AG04450 (cell line): Measurements from ENCODE around the gene TINAGL1. TPM values are rescaled to one million over a fixed set of nuclear protein-coding genes. Genes with fewer than 3 reads are reported as not detected.

Experiments
- CTCF ChIA-PET: fragments of 300-600, 350-600 bp; formaldehyde crosslinking; extraction: SDS; loops from one replicate; lab custom pipeline; 2022; ENCODE audit warnings: antibody characterized with exemption, inconsistent platforms; lab: Charles Lee
- POLR2A ChIA-PET: fragments of 350-600 bp; formaldehyde crosslinking; extraction: SDS; loops from one replicate; lab custom pipeline; 2021; ENCODE audit warnings: antibody characterized with exemption, inconsistent platforms; lab: Yijun Ruan, JAX
- DNase-seq: peaks from one replicate; pipeline ENCODE4 v3.0.0-alpha.2; 2011; ENCODE audit warnings: low read depth, low spot score
- H3K27ac ChIP-seq: one replicate; pipeline ENCODE4 v1.5.1; 2012; ENCODE audit warnings: low read depth, low read length, control low read depth
- H3K27me3 ChIP-seq: one replicate; pipeline ENCODE4 v1.6.0; 2012; ENCODE audit warnings: low read length; ENCODE audit not compliant: control insufficient read depth, insufficient read depth
- H3K4me3 ChIP-seq: 2 replicates; pipeline ENCODE4 v1.5.1; 2011; ENCODE audit warnings: mild to moderate bottlenecking, low read depth, low read length, control low read depth
- H3K9me3 ChIP-seq: 2 replicates; pipeline ENCODE4 v1.5.1; 2012; ENCODE audit warnings: low read length; ENCODE audit not compliant: control insufficient read depth, insufficient read depth
- polyA plus RNA-seq: library from polyadenylated mRNA; depleted of rRNA; stranded (reverse); fragments of >200 nt; gene quantifications from 2 replicates; pipeline ENCODE4 v1.2.3, GENCODE V29; 2011
- TF ChIP-seq, protein P1 (sequence below): IDR thresholded peaks from 2 replicates; pipeline ENCODE4 v1.5.1; 2011; ENCODE audit warnings: low read depth, low read length, control low read depth, inconsistent platforms

TINAGL1 gene
- polyA plus RNA-seq, 1 experiment, result 0.36 TPM

DNA sequence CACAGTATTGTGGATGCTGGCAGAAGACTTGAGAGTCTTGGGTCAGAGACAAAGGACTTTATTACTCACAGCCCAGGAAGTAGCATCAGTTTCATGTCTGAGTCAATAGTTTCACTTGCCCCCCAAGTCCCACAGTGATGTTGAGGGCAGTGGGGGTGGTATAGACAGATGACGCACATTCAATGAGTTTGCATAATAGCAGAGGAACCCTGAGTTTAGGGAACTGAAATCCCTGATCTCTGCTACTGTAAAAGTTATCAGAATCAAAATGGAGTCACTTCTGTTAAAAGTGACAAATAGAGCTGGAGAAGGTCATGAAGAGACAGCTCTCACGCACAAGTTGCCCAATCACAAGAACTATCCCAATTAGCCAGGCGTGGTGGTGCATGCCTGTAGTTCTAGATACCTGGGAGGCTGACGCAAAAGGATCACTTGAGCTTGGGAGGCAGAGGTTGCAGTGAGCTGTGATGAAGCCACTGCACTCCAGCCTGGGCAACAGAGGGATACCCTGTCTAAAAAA, 29.7 kb downstream of the TINAGL1 start:
- peak; percentile 24 for DNase-seq
- Histone ChIP-seq H3K4me3 (no peak overlapping the region), H3K9me3 (no peaks in the 10 kb centered on the region), H3K27ac (no peak overlapping the region), H3K27me3 (no peaks in the 10 kb centered on the region)
- POLR2A ChIA-PET, result no interaction called here
- TF ChIP-seq, protein P1, sequence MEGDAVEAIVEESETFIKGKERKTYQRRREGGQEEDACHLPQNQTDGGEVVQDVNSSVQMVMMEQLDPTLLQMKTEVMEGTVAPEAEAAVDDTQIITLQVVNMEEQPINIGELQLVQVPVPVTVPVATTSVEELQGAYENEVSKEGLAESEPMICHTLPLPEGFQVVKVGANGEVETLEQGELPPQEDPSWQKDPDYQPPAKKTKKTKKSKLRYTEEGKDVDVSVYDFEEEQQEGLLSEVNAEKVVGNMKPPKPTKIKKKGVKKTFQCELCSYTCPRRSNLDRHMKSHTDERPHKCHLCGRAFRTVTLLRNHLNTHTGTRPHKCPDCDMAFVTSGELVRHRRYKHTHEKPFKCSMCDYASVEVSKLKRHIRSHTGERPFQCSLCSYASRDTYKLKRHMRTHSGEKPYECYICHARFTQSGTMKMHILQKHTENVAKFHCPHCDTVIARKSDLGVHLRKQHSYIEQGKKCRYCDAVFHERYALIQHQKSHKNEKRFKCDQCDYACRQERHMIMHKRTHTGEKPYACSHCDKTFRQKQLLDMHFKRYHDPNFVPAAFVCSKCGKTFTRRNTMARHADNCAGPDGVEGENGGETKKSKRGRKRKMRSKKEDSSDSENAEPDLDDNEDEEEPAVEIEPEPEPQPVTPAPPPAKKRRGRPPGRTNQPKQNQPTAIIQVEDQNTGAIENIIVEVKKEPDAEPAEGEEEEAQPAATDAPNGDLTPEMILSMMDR, result no peak
- CTCF ChIA-PET, result interaction anchor here (0.9 kb wide), 1 partner anchor 15 kb away, joined by 3 read pairs; no protein-coding TSS in a partner anchor

DNA sequence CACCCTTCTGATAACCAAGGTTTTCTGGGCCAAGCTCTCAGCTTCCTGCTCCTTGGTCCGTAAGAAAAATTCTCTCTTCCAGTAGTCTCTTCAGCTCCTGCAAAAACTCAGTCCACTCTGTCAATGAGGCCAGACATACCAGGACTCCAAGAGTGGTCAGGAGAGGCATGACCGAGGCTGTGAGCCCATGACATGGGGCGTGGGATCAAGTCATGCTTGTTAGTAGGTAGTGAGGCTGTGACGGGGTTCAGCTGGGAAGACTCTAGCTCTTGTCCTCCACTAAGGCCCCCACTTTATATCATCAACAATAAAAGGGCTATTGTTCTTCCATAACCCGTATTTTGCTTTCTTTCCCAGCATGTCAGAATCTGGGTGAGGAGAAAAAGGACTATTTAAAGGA, 31.0 kb downstream of the TINAGL1 start:
- TF ChIP-seq, protein P1, result no peak
- no peaks in the 10 kb centered on the region for H3K27me3 ChIP-seq
- no peak for DNase-seq
- POLR2A ChIA-PET, result interaction anchor here (0.6 kb wide), 1 partner anchor 195 kb away, joined by 3 read pairs; no protein-coding TSS in a partner anchor
- no peak overlapping the region for H3K27ac ChIP-seq
- no peak overlapping the region for H3K4me3 ChIP-seq
- CTCF ChIA-PET, result interaction anchor here (0.5 to 3.5 kb wide), 3 partner anchors 11 to 155 kb away, joined by 3 to 25 read pairs (median 7); partner anchors contain the start of gene HCRTR1
- no peaks in the 10 kb centered on the region for H3K9me3 ChIP-seq

DNA sequence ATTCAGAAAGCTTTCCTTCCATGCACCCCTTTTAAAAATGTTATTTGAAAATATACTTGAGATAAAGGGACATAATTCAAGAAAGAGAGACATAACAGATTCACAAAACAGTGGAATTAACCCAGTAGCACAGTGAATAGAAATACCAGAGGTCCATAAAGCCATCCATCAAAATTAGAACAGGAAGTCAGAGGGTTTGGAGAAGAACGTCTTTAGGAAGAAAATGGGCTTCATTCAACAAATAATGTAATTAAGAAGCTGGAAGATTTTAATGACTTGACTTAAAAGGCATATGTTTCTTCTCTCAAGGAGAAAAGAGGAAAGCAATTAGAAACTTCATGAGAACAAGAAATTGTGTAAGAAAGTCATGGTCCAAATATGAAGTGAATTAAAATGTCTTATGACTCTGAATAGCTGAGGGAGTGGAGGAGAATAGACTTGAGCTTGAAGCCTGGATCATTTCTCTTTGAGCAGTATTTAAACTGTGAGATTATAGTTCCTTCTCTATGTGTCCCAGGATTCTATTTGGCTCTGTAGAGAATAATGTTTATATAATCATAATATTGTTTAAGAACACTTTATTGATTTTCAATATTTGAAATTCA, 33.3 kb downstream of the TINAGL1 start:
- no peak for DNase-seq
- H3K27ac ChIP-seq, result no peak overlapping the region
- ChIA-PET POLR2A (no interaction called here), CTCF (interaction anchor here (0.6 to 3.5 kb wide), 5 partner anchors 9 to 582 kb away, joined by 3 to 25 read pairs (median 7); partner anchors contain the start of gene HCRTR1)
- H3K9me3 ChIP-seq, result no peaks in the 10 kb centered on the region
- H3K4me3 ChIP-seq, result no peak overlapping the region
- TF ChIP-seq, protein P1, result no peak
- no peaks in the 10 kb centered on the region for H3K27me3 ChIP-seq

DNA sequence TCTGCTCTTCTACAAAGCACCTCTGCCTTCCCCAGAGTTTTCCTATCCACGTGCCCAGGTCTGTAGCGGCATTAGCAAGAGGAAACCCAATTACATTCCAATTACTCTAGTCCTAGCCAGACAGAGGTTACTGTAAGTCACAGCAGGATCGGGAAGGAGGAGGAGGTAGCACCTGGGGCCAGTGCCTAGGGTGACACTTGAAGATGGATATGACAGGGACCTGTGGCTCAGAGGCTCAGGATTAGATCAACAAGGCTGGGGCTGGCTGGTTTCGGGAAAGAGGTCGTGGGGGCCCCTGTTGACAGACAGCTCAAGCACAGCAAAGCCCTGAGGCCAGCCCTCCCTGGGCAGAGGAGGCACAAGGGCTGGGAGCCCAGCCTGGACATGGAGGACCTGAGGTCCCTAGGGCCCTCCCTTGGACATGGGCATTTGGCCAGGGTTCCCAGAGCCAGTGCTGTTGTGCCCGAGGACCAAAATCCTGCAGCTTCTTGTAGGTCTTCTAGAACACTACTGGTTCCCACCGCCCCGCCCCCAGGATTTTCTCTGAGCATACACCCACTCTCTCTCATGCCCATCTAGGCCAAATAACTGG, 38.2 kb downstream of the TINAGL1 start:
- no peak overlapping the region for H3K4me3 ChIP-seq
- no peaks in the 10 kb centered on the region; the same call in 1 of the 2 replicates for H3K9me3 ChIP-seq
- no peak overlapping the region for H3K27ac ChIP-seq
- DNase-seq, result no peak
- TF ChIP-seq, protein P1, result no peak
- ChIA-PET POLR2A (no interaction called here), CTCF (no interaction called here)
- H3K27me3 ChIP-seq, result peaks cover 21% of the 10 kb centered on the region

DNA sequence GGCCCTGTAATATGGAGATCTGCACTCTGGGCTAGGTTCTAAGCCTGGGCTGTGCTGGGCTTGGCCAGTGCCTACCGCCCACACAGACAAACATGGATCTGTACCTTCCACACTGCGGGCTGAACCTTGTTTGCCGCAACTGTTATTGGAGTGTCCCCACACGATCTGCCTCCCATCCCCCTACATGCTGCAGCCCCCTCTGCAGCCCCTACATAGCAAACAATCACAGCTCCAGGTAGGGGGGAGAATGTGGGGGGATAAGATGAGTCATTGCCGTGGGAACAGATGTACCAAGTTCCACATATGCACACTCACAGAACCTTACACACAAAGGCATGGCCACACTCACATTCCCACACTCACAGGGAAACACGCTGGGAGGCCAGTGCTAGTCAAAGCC, 39.1 kb downstream of the TINAGL1 start:
- ChIA-PET CTCF (no interaction called here), POLR2A (interaction anchor here (0.6 kb wide), 3 partner anchors 10 to 99 kb away, joined by 3 to 6 read pairs (median 5); no protein-coding TSS in a partner anchor)
- no peak overlapping the region for H3K4me3 ChIP-seq
- H3K27me3 ChIP-seq, result peaks cover 21% of the 10 kb centered on the region
- no peak for DNase-seq
- H3K9me3 ChIP-seq, result no peaks in the 10 kb centered on the region; the same call in 1 of the 2 replicates
- TF ChIP-seq, protein P1, result no peak
- no peak overlapping the region for H3K27ac ChIP-seq
